ENCODE results near the gene ZBTB7C.

The ZBTB7C gene

GRCh38 chr18:48140731-48141130 lies 268.5 kb downstream of the ZBTB7C start:
- no peak for DNase-seq (ENCODE audit: low read depth in 2 of 2)

GRCh38 chr18:48139431-48140347 lies 269.5 kb downstream of the ZBTB7C start:
- no peak for DNase-seq (ENCODE audit: low read depth in 2 of 2)

- DNase-seq (ENCODE audit: low read depth in 2 of 2) = no peak
These were observed 270.3 kb downstream of the ZBTB7C start for GRCh38 chr18:48138660-48139430.

GRCh38 chr18:48138210-48138609 lies 271.0 kb downstream of the ZBTB7C start:
- DNase-seq (ENCODE audit: low read depth in 2 of 2) = no peak

- DNase-seq (ENCODE audit: low read depth in 2 of 2) = no peak
These were observed 271.7 kb downstream of the ZBTB7C start for GRCh38 chr18:48137374-48138081.

- DNase-seq (ENCODE audit: low read depth in 2 of 2) = no peak
These were observed 272.3 kb downstream of the ZBTB7C start for GRCh38 chr18:48136827-48137373.

- DNase-seq (ENCODE audit: low read depth in 2 of 2) = no peak
These were observed 272.9 kb downstream of the ZBTB7C start for GRCh38 chr18:48136051-48136826.

- DNase-seq (ENCODE audit: low read depth in 2 of 2) = no peak
These were observed 273.7 kb downstream of the ZBTB7C start for GRCh38 chr18:48135436-48135966.

- DNase-seq (ENCODE audit: low read depth in 2 of 2) = no peak
These were observed 274.6 kb downstream of the ZBTB7C start for GRCh38 chr18:48134609-48135008.

GRCh38 chr18:48133671-48134251 lies 275.4 kb downstream of the ZBTB7C start:
- DNase-seq (ENCODE audit: low read depth in 2 of 2) = no peak

GRCh38 chr18:48132797-48133655 lies 276.2 kb downstream of the ZBTB7C start:
- DNase-seq (ENCODE audit: low read depth in 2 of 2) = no peak

- no peak for DNase-seq (ENCODE audit: low read depth in 2 of 2)
These were observed 278.1 kb downstream of the ZBTB7C start for GRCh38 chr18:48131042-48131441.

GRCh38 chr18:48129621-48130082 lies 279.5 kb downstream of the ZBTB7C start:
- DNase-seq (ENCODE audit: low read depth in 2 of 2) = no peak

GRCh38 chr18:48127606-48128005 lies 281.6 kb downstream of the ZBTB7C start:
- DNase-seq (ENCODE audit: low read depth in 2 of 2) = no peak

GRCh38 chr18:48126240-48126639 lies 282.9 kb downstream of the ZBTB7C start:
- DNase-seq (ENCODE audit: low read depth in 2 of 2) = no peak

- DNase-seq (ENCODE audit: low read depth in 2 of 2) = no peak
These were observed 283.5 kb downstream of the ZBTB7C start for GRCh38 chr18:48125724-48126123.

GRCh38 chr18:48124857-48125626 lies 284.1 kb downstream of the ZBTB7C start:
- peak; percentile 15 to 29 for DNase-seq (ENCODE audit: low read depth in 2 of 2)

GRCh38 chr18:48123941-48124340 lies 285.2 kb downstream of the ZBTB7C start:
- DNase-seq (ENCODE audit: low read depth in 2 of 2) = no peak

- DNase-seq (ENCODE audit: low read depth in 2 of 2) = no peak
These were observed 285.9 kb downstream of the ZBTB7C start for GRCh38 chr18:48123324-48123723.

Data from stimulated activated CD4-positive, alpha-beta T cell treated with anti-CD3 and anti-CD28 coated beads, Interleukin-15, amount 100 ng/mL, for 48 hours (primary cell).